ENCODE measurements around the gene CLIP2.
"Not testable (repeated sequence)": the region's sequence is repeated elsewhere in the genome, so short reads cannot be mapped to it uniquely, and the experiment has no call there.

Gene CLIP2

DNA sequence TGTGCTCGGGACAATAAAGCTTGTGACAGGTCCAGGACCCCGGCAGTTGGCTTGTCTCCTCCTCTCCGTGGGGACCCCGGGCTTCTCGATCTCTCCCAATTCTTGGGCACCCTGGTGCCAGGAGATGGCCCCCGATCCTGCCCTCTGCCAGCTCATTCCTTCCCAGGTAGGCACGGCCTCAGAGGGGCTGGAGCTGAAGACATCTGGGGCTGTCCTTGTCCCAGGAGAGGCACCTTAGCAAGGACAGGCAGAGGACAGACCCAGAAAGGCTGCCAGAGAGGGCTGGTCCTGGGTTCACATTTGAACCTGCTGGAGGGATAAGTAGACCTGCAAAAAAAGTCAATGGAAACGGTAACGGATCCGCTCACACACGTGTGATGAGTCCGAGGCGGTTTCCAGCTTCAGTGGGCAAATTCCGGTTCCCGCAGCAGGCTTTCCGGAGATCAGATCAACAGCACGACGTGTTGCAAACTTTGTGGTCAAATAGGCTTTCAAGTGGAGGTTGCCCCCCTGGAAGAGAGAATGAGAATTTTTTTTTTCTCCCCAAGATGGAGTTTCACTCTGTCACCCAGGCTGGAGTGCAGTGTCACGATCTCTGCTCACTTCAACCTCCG, 116.8 kb downstream of the CLIP2 start:
- Histone ChIP-seq H3K9ac (ENCODE audit: low read length in 5 of 5) (no peak overlapping the region), H3K27me3 (ENCODE audit: control insufficient read depth in 5 of 5, insufficient read depth in 4 of 5, low read length in 5 of 5) (peaks cover 0 to 3% (median 0%) of the 10 kb centered on the region in 5 donors), H3K27ac (ENCODE audit: low read depth, low read length) (no peak overlapping the region), H3K4me3 (ENCODE audit: low read depth in 1 of 5, low read length in 5 of 5) (no peak overlapping the region), H3K4me1 (ENCODE audit: control insufficient read depth in 5 of 5, insufficient read depth in 5 of 5, low read length in 5 of 5) (no peaks in the 10 kb centered on the region), H3K9me3 (ENCODE audit: control insufficient read depth in 5 of 5, low read length in 5 of 5) (no peaks in the 10 kb centered on the region), H3K36me3 (ENCODE audit: control insufficient read depth in 5 of 5, insufficient read depth in 5 of 5, low read length in 5 of 5) (peaks cover 0 to 24% (median 20%) of the 10 kb centered on the region in 5 donors)

GRCh38 chr7:74407958-74408357, 118.8 kb downstream of the CLIP2 start:
- H3K4me1 ChIP-seq (ENCODE audit: control insufficient read depth in 5 of 5, insufficient read depth in 5 of 5, low read length in 5 of 5): no peaks in the 10 kb centered on the region
- H3K9ac ChIP-seq (ENCODE audit: low read length in 5 of 5): no peak overlapping the region
- H3K9me3 ChIP-seq (ENCODE audit: control insufficient read depth in 5 of 5, low read length in 5 of 5): no peaks in the 10 kb centered on the region
- H3K27me3 ChIP-seq (ENCODE audit: control insufficient read depth in 5 of 5, insufficient read depth in 4 of 5, low read length in 5 of 5): peaks cover 0 to 3% (median 0%) of the 10 kb centered on the region in 5 donors
- H3K27ac ChIP-seq (ENCODE audit: low read depth, low read length): no peak overlapping the region
- H3K36me3 ChIP-seq (ENCODE audit: control insufficient read depth in 5 of 5, insufficient read depth in 5 of 5, low read length in 5 of 5): peaks cover 0 to 20% (median 14%) of the 10 kb centered on the region in 5 donors
- no peak overlapping the region for H3K4me3 ChIP-seq (ENCODE audit: low read depth in 1 of 5, low read length in 5 of 5)

GRCh38 chr7:74409571-74409970, 120.4 kb downstream of the CLIP2 start:
- peaks cover 0 to 3% (median 0%) of the 10 kb centered on the region in 5 donors for H3K27me3 ChIP-seq (ENCODE audit: control insufficient read depth in 5 of 5, insufficient read depth in 4 of 5, low read length in 5 of 5)
- no peak overlapping the region for H3K9ac ChIP-seq (ENCODE audit: low read length in 5 of 5)
- no peaks in the 10 kb centered on the region for H3K9me3 ChIP-seq (ENCODE audit: control insufficient read depth in 5 of 5, low read length in 5 of 5)
- peaks cover 0 to 8% (median 4%) of the 10 kb centered on the region in 5 donors for H3K36me3 ChIP-seq (ENCODE audit: control insufficient read depth in 5 of 5, insufficient read depth in 5 of 5, low read length in 5 of 5)
- no peak overlapping the region for H3K27ac ChIP-seq (ENCODE audit: low read depth, low read length)
- H3K4me1 ChIP-seq (ENCODE audit: control insufficient read depth in 5 of 5, insufficient read depth in 5 of 5, low read length in 5 of 5): no peaks in the 10 kb centered on the region
- no peak overlapping the region for H3K4me3 ChIP-seq (ENCODE audit: low read depth in 1 of 5, low read length in 5 of 5)

GRCh38 chr7:74410772-74411171, 121.6 kb downstream of the CLIP2 start:
- H3K27ac ChIP-seq (ENCODE audit: low read depth, low read length): no peak overlapping the region
- peaks cover 0 to 3% (median 0%) of the 10 kb centered on the region in 5 donors for H3K27me3 ChIP-seq (ENCODE audit: control insufficient read depth in 5 of 5, insufficient read depth in 4 of 5, low read length in 5 of 5)
- no peaks in the 10 kb centered on the region for H3K9me3 ChIP-seq (ENCODE audit: control insufficient read depth in 5 of 5, low read length in 5 of 5)
- no peak overlapping the region for H3K4me3 ChIP-seq (ENCODE audit: low read depth in 1 of 5, low read length in 5 of 5)
- H3K9ac ChIP-seq (ENCODE audit: low read length in 5 of 5): no peak overlapping the region
- no peaks in the 10 kb centered on the region for H3K36me3 ChIP-seq (ENCODE audit: control insufficient read depth in 5 of 5, insufficient read depth in 5 of 5, low read length in 5 of 5)
- no peaks in the 10 kb centered on the region for H3K4me1 ChIP-seq (ENCODE audit: control insufficient read depth in 5 of 5, insufficient read depth in 5 of 5, low read length in 5 of 5)

GRCh38 chr7:74411571-74411970, 122.4 kb downstream of the CLIP2 start:
- not testable (repeated sequence) for H3K27ac ChIP-seq (ENCODE audit: low read depth, low read length); H3K4me3 ChIP-seq (ENCODE audit: low read depth in 1 of 5, low read length in 5 of 5); H3K9me3 ChIP-seq (ENCODE audit: control insufficient read depth in 5 of 5, low read length in 5 of 5); H3K27me3 ChIP-seq (ENCODE audit: control insufficient read depth in 5 of 5, insufficient read depth in 4 of 5, low read length in 5 of 5); H3K36me3 ChIP-seq (ENCODE audit: control insufficient read depth in 5 of 5, insufficient read depth in 5 of 5, low read length in 5 of 5); H3K4me1 ChIP-seq (ENCODE audit: control insufficient read depth in 5 of 5, insufficient read depth in 5 of 5, low read length in 5 of 5); H3K9ac ChIP-seq (ENCODE audit: low read length in 5 of 5)

GRCh38 chr7:74412056-74412455, 122.8 kb downstream of the CLIP2 start:
- Histone ChIP-seq H3K9ac (ENCODE audit: low read length in 5 of 5) (no peak overlapping the region), H3K4me3 (ENCODE audit: low read depth in 1 of 5, low read length in 5 of 5) (no peak overlapping the region), H3K4me1 (ENCODE audit: control insufficient read depth in 5 of 5, insufficient read depth in 5 of 5, low read length in 5 of 5) (no peaks in the 10 kb centered on the region), H3K27me3 (ENCODE audit: control insufficient read depth in 5 of 5, insufficient read depth in 4 of 5, low read length in 5 of 5) (peaks cover 0 to 3% (median 0%) of the 10 kb centered on the region in 5 donors), H3K9me3 (ENCODE audit: control insufficient read depth in 5 of 5, low read length in 5 of 5) (no peaks in the 10 kb centered on the region), H3K36me3 (ENCODE audit: control insufficient read depth in 5 of 5, insufficient read depth in 5 of 5, low read length in 5 of 5) (no peaks in the 10 kb centered on the region), H3K27ac (ENCODE audit: low read depth, low read length) (no peak overlapping the region)

GRCh38 chr7:74412603-74413002, 123.4 kb downstream of the CLIP2 start:
- H3K36me3 ChIP-seq (ENCODE audit: control insufficient read depth in 5 of 5, insufficient read depth in 5 of 5, low read length in 5 of 5): no peaks in the 10 kb centered on the region
- H3K4me1 ChIP-seq (ENCODE audit: control insufficient read depth in 5 of 5, insufficient read depth in 5 of 5, low read length in 5 of 5): peaks cover 1 to 5% (median 4%) of the 10 kb centered on the region in 5 donors
- H3K9me3 ChIP-seq (ENCODE audit: control insufficient read depth in 5 of 5, low read length in 5 of 5): no peaks in the 10 kb centered on the region
- H3K4me3 ChIP-seq (ENCODE audit: low read depth in 1 of 5, low read length in 5 of 5): no peak overlapping the region
- H3K9ac ChIP-seq (ENCODE audit: low read length in 5 of 5): no peak overlapping the region
- no peak overlapping the region for H3K27ac ChIP-seq (ENCODE audit: low read depth, low read length)
- H3K27me3 ChIP-seq (ENCODE audit: control insufficient read depth in 5 of 5, insufficient read depth in 4 of 5, low read length in 5 of 5): peaks cover 0 to 3% (median 0%) of the 10 kb centered on the region in 5 donors

DNA sequence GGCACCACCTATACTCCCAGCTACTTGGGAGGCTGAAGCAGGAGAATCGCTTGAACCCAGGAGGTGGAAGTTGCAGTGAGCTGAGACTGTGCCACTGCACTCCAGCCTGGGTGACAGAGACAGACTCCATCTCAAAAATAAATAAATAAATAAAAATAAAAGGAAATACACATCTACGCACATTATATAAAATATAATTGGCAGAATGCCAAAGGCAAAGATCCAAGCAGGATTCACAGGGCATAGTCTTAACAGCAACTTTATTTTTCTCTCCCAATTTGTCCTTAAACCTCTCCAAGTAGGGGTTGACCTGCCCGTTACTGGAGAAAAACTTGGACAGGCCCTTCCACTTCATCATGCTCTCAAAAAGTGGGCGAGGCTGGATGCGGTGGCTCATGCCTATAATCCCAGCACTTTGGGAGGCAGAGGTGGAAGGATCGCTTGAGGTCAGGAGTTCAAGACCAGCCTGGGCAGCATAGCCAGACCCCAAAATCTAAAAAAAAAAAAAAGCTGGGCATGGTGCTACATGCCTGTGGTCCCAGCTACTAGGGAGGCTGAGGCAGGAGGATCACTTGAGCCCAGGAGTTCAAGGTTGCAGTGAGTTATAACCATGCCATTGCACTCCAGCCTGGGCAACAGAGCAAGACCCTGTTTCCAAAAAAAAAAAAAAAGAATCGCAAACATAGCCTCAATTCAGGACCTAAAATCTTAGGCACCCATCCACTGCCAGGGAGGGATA, 125.6 kb downstream of the CLIP2 start:
- not testable (repeated sequence) for H3K4me3 ChIP-seq (ENCODE audit: low read depth in 1 of 5, low read length in 5 of 5); H3K27me3 ChIP-seq (ENCODE audit: control insufficient read depth in 5 of 5, insufficient read depth in 4 of 5, low read length in 5 of 5); H3K36me3 ChIP-seq (ENCODE audit: control insufficient read depth in 5 of 5, insufficient read depth in 5 of 5, low read length in 5 of 5); H3K4me1 ChIP-seq (ENCODE audit: control insufficient read depth in 5 of 5, insufficient read depth in 5 of 5, low read length in 5 of 5); H3K9ac ChIP-seq (ENCODE audit: low read length in 5 of 5); H3K27ac ChIP-seq (ENCODE audit: low read depth, low read length); H3K9me3 ChIP-seq (ENCODE audit: control insufficient read depth in 5 of 5, low read length in 5 of 5)

DNA sequence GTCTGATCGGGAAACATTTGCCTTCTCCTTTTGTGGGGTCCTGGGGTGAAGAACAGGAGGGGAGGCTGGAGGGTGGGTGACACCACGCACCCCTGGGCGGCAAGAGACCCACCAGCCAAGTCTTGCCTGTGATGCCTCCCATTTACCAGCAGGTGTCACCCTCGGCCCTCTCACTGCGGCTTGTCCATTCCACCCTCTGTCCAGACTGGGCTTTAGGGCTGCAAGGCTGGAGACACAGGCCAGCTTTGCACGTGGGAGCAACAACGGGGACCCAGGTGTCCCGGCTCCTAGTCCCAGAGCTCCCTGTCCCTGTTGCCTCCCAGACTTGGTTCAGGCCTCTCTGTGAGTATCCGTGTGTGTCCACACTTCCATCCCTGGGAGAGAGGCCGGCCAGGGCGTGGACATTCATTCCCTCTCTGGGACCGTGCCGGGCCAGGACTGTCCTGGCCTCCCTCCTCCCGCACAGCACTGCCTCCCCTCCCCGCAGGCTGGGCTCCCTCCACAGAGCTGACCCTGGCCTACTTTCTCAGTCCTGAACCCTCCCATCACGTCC, 128.3 kb downstream of the CLIP2 start:
- H3K4me3 ChIP-seq (ENCODE audit: low read depth in 1 of 5, low read length in 5 of 5): peak overlapping the region in 1 of 5 donors; percentile 28
- peaks cover 2 to 8% (median 5%) of the 10 kb centered on the region in 5 donors for H3K4me1 ChIP-seq (ENCODE audit: control insufficient read depth in 5 of 5, insufficient read depth in 5 of 5, low read length in 5 of 5)
- no peaks in the 10 kb centered on the region for H3K27me3 ChIP-seq (ENCODE audit: control insufficient read depth in 5 of 5, insufficient read depth in 4 of 5, low read length in 5 of 5)
- H3K36me3 ChIP-seq (ENCODE audit: control insufficient read depth in 5 of 5, insufficient read depth in 5 of 5, low read length in 5 of 5): no peaks in the 10 kb centered on the region
- no peak overlapping the region for H3K9ac ChIP-seq (ENCODE audit: low read length in 5 of 5)
- no peak overlapping the region for H3K27ac ChIP-seq (ENCODE audit: low read depth, low read length)
- H3K9me3 ChIP-seq (ENCODE audit: control insufficient read depth in 5 of 5, low read length in 5 of 5): no peaks in the 10 kb centered on the region

- no peak overlapping the region for H3K9ac ChIP-seq (ENCODE audit: low read length in 5 of 5)
These were observed 128.9 kb downstream of the CLIP2 start for GRCh38 chr7:74418076-74418475.

More at GRCh38 chr7:74418076-74418475, 128.9 kb downstream of the CLIP2 start:
- Histone ChIP-seq H3K27ac (ENCODE audit: low read depth, low read length) (no peak overlapping the region), H3K27me3 (ENCODE audit: control insufficient read depth in 5 of 5, insufficient read depth in 4 of 5, low read length in 5 of 5) (no peaks in the 10 kb centered on the region), H3K9me3 (ENCODE audit: control insufficient read depth in 5 of 5, low read length in 5 of 5) (no peaks in the 10 kb centered on the region), H3K4me3 (ENCODE audit: low read depth in 1 of 5, low read length in 5 of 5) (no peak overlapping the region), H3K36me3 (ENCODE audit: control insufficient read depth in 5 of 5, insufficient read depth in 5 of 5, low read length in 5 of 5) (no peaks in the 10 kb centered on the region), H3K4me1 (ENCODE audit: control insufficient read depth in 5 of 5, insufficient read depth in 5 of 5, low read length in 5 of 5) (peaks cover 2 to 8% (median 5%) of the 10 kb centered on the region in 5 donors)
